Stimulated activated CD8-positive, alpha-beta memory T cell treated with anti-CD3 and anti-CD28 coated beads, Interleukin-7, amount 100 ng/mL, for 4 hours (primary cell): Measurements from ENCODE around the gene TOM1.

ENCODE experiments used
- DNase-seq, 2 donors: peaks; one replicate each; pipeline ENCODE4 v3.0.0-alpha.2; 2020; ENCODE audit warnings: low read depth in 2 of 2

TOM1 gene

GRCh38 chr22:35369996-35370395 lies 70.3 kb downstream of the TOM1 start:
- no peak for DNase-seq

DNA sequence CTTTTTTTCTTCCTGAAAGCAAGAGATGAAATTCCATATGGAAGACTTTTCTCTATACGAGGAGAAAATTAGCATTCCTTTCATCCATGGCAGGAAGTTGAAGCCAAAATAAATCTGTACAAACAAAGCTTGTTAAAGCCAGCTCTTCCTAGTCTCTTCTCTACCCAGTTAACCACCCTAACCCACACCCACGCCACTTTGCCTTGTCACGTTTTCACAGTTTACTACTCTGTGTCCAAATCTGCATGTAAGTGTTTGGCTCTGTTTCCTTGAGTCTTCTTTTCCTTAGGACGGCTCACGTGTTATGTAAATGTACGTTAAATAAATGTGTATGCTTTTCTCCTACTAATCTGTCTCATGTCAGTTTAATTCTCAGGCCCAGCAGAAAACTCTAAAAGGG lies 74.1 kb downstream of the TOM1 start:
- DNase-seq, result no peak

GRCh38 chr22:35375031-35375430 lies 75.3 kb downstream of the TOM1 start:
- no peak for DNase-seq

DNA sequence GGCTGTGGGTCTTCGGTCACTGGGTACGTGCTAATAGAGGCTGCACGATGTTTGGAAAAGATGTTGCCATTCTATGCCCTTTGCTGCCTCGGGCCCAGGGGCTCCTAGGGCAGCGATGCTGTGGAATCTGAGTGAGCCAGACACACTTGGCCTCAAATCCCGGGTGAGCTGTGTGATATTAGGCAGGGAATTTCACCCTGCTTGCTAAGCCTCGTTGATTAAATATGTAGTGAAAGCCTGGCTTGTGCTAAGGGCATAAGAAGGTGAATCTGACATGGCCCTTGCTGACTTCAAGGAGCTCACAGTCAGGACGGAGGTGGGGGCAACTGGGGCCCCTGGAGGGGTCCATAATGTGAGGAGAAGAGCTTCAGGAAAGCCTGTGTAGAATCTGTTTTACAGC lies 75.8 kb downstream of the TOM1 start:
- DNase-seq, result no peak

DNA sequence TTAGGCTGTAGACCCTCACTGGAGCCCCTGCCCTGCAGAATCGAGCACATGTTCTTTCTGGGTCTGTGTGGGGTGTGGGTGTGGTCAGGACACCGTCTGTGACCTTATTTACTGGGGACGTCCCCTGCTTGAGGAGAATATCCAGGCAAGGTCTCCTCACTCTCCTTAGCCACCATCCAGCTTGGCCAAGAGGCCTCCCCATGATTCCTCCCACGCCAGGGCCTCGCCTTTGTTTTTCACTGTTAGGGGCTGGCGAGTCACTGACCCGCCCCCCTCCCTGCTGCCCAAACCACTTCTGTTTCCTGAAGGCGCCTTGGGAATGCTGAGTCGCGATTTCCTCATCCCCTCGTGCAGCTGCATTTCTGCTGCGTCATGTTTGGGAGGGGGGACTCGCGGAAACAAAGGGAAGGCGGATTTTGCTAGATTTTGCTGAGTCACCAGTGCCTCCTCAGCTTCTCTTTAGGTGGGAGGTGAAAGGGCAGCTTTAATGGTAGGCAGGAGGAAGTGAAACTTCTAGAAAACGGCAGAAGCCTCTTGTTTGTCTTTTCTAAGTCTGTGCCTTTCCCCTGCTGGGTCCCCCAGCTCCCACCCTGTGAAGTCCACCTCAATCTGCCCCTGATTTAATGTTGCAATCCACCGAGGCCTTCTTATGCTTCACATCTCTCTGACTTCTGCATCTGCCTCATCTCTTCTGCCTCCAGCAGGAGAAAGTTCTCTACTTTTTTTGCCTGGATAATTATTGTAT lies 77.2 kb downstream of the TOM1 start:
- peak; percentile 18 to 32 for DNase-seq

- DNase-seq, result no peak
Measured at GRCh38 chr22:35377735-35378134, 78.0 kb downstream of the TOM1 start.

GRCh38 chr22:35378621-35379020 lies 78.9 kb downstream of the TOM1 start:
- no peak for DNase-seq

DNA sequence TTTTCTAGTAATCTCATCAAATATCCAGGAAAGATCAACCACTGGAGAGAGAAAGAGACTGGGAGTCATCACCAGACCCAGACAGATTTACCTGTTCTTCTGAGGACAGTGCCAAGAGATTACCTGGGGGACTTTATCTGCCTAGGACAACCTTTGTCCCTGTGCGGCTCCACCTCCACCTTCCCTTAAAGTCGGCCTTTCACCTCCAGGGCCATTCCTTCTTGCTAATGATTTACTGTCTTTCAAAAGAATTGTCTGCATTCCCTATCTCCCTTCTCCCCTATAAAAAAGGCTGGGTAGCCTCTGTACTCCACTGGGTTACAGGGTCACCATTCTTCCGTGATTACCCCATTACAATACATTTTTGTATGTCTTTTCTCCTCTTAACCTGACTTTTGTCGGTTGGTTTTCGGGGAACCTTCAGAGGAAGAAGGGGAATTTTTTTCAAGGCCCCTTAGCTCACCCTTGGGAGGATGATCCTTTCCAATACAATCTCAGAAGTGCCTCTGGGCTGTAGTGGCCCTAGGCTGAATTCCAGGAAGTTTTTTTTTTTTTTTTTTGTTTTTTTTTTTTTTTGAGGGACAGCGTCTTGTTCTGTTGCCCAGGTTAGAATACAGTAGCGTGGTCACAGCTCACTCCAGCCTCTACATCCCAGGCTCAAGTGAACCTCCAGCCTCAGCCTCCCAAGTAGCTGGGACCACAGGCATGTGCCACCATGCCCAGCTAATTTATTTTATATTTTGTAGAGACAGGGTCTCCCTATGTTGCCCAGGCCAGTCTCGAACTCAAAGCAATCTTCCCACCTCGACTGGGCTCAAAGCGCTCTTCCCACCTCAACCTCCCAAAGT lies 79.7 kb downstream of the TOM1 start:
- no peak for DNase-seq

DNA sequence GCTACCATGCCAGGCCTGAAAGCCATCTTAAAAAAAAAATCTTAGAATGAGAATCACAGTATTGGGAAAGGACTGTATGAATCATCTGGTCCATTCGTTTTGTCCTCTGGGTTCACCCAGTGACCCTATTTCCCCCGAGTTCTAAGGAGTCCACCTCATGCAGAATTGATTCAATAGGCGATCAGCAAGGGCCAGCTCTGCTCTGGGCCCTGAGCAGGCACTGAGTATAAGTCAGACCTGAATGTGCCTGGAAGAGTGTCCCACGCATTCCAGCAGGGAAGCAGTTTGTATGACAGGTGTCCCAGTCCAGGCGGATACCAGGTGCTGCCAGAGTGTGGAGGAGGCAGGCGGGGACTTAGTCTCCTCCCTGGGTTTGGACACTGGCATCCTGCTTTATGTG lies 80.3 kb downstream of the TOM1 start:
- no peak for DNase-seq

DNA sequence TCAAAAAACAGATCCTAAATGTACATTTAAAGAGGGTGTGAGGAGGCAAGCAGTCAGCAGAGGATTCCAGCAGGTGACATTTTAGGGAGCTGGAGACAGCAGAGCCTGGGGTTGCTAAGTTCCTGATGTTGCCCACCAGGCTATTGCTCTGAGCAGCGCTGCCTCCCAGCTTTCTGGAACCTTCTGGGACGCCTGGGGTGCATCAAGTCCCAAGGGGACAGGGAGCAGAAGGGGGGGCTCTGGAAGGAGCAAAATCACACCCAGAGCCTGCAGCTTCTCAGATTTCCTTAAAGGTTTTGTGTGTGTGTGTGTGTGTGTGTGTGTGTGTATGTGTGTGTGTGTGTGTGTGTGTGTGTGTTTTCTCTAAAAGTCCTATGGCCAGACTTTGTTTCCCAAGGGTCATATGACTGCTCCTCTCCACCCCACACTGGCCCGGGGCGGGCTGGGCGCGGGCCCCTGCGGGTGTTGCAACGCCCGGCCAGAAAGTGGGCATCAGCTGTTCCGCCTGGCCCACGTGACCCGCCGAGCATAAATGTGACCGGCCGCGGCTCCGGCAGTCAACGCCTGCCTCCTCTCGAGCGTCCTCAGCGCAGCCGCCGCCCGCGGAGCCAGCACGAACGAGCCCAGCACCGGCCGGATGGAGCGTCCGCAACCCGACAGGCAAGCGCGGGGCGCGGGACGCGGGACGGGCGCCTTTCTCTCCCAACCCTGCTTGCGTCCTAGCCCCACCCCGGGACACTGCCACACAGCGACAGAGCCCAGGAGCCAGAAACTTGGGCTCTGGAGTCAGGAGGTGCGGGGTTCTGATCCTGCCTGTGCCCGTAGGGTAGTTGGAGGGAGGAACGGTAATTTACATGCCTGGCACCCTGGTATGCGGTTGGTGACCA lies 81.1 kb downstream of the TOM1 start, which contains the start of gene HMOX1:
HMOX1 (plus strand) TSS at position 560 of the 887 bp plus-strand sequence; CDS start at position 638, 78 bp downstream.
- DNase-seq, result peak; percentile 13 to 41

DNA sequence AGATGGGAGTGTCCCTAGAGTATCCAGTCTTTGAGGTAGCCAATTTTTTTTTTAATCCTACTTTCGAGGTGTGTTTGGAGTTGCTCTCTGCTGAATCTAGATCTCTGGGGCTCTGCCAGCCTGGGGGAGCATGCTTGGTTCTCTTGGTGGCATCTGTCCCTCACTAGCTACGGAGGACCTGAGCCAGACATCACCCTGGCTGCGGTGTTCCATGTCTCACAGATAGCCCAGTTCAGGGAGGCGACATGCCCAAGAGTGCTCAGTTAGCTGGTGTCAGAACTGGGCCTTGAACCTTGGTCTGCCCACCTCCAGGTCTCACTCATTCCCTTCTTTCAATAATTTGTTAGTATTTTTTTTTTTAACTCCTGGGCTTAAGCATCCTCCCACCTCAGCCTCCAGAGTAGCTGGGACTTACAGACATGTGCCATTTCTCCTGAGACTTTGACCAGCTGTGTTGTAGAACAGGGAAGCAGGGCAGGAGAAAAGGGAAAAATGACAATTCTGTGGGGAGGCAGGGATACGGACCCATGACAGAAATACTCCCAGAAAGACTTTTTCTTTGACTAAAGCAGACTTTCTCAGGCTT lies 81.8 kb downstream of the TOM1 start:
- DNase-seq, result no peak

DNA sequence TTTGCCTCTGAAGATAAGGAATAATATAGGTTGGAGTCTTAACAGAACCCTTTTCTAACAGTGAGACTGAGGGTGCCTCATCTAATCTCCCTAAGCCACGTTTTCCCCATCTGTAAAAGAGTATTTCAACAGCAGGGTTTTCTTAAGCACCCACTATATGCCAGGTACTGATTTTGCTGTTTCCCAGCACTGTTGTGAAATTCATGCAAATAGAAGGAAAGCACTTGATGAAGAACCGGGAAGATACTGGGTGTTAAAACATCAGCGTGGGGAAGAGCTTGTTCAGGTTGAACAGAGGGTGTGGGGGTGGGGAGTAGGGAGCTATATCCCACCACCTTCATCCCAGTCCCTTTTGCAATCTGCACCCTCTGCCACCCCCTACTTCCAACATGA lies 84.0 kb downstream of the TOM1 start:
- DNase-seq, result no peak

- DNase-seq, result no peak
Measured at GRCh38 chr22:35384527-35384926, 84.8 kb downstream of the TOM1 start.

GRCh38 chr22:35384975-35385588 lies 85.4 kb downstream of the TOM1 start:
- no peak for DNase-seq

GRCh38 chr22:35386670-35387288 lies 87.1 kb downstream of the TOM1 start:
- DNase-seq, result no peak

- no peak for DNase-seq
Measured at GRCh38 chr22:35390933-35391332, 91.2 kb downstream of the TOM1 start.

GRCh38 chr22:35392357-35392756 lies 92.7 kb downstream of the TOM1 start:
- no peak for DNase-seq

DNA sequence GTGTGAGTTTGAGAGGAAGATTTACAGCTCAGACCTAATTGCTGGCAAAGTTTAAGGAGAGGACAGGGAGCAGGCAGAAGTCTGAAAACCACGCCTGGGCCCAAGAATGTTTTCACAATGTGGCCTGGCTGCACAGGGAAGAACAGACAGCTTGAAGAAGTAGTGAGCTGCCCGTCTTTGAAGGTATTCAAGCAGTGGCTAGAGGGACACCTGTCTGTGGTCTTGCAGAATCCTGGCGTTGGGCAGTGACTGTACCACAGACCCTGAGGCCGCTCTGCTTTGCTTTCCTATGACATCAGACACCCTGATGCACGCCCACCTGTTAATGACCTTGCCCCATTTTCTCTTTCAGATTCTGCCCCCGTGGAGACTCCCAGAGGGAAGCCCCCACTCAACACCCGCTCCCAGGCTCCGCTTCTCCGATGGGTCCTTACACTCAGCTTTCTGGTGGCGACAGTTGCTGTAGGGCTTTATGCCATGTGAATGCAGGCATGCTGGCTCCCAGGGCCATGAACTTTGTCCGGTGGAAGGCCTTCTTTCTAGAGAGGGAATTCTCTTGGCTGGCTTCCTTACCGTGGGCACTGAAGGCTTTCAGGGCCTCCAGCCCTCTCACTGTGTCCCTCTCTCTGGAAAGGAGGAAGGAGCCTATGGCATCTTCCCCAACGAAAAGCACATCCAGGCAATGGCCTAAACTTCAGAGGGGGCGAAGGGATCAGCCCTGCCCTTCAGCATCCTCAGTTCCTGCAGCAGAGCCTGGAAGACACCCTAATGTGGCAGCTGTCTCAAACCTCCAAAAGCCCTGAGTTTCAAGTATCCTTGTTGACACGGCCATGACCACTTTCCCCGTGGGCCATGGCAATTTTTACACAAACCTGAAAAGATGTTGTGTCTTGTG lies 93.7 kb downstream of the TOM1 start:
- no peak for DNase-seq

DNA sequence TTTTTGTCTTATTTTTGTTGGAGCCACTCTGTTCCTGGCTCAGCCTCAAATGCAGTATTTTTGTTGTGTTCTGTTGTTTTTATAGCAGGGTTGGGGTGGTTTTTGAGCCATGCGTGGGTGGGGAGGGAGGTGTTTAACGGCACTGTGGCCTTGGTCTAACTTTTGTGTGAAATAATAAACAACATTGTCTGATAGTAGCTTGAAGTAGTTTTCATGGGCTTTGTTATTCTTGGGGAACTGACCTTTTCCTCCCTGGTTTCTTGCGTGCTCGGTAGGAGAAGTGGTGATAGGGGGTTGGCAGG lies 94.3 kb downstream of the TOM1 start:
- DNase-seq, result no peak
